AG08396 (cell line): ENCODE data around the gene OR4L1.
"Not testable (repeated sequence)": the region's sequence is repeated elsewhere in the genome, so short reads cannot be mapped to it uniquely, and the experiment has no call there.

Experiments
- DNase-seq: peaks from one replicate; pipeline ENCODE4 v3.0.0; 2012; ENCODE audit warnings: low spot score, mixed read lengths

Gene OR4L1

DNA sequence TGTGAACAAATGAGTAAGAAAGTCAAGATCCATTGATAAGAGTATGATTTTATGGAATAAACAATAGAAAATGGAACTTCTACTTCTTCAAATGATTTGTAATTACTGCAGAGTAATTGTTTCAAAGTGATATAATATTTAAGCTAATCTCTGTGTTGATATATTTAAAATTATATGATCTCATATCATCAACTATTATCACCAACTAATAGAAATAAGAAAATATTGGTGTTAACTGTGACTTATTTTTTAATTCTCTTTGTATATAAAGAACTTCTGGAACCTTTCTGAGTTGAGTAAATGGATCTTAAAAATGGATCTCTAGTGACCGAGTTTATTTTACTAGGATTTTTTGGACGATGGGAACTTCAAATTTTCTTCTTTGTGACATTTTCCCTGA, at the start of gene OR4L1:
Gene OR4L1 (plus strand): TSS at position 301 of the 400 bp plus-strand sequence. CDS start 0 bp downstream, at position 301.
- no peak for DNase-seq

DNA sequence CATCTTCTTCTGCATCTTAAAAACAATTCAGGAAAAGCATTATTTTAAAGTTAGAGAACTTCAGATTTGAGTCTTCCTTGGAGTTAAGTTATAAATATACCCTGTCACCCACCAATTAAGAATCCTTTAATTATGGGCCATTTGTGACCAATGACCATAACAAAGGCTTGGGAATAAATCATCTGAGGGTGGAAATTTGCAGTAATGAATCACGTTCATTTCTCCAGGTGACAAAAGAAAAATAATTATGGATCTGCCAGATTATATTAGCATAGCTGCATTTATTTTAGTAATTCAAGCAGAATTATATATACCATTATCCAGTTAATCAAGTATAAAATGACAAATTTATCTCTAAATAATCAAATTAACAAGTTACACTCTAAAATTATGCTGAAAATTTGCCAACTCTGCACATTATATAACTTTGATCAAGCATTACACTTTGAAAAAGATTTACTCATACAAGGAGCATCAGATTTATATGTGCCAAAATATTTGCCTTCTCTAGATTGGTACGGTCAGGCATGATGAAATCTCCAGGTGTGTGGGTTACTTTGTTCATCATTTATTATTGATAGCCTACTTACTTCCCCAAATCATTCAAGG, 40.5 kb upstream of the OR4L1 start, which contains the start of gene OR4K14:
Gene OR4K14 (minus strand): TSS at position 51 of the 609 bp plus-strand sequence. CDS start 4,114 bp downstream, outside the sequence.
- DNase-seq, result no peak

GRCh38 chr14:20031058-20031457, 28.8 kb upstream of the OR4L1 start:
- DNase-seq, result no peak

- DNase-seq, result no peak
These were observed 24.4 kb upstream of the OR4L1 start for GRCh38 chr14:20035449-20035848.

GRCh38 chr14:20035938-20036337, 23.9 kb upstream of the OR4L1 start, which contains the start of gene OR4K13:
TSS of gene OR4K13 (minus strand) at chr14:20036038. CDS start at chr14:20034758, 1,280 bp downstream.
- DNase-seq, result no peak

- DNase-seq, result no peak
These were observed 15.6 kb upstream of the OR4L1 start for GRCh38 chr14:20044243-20044642.

DNA sequence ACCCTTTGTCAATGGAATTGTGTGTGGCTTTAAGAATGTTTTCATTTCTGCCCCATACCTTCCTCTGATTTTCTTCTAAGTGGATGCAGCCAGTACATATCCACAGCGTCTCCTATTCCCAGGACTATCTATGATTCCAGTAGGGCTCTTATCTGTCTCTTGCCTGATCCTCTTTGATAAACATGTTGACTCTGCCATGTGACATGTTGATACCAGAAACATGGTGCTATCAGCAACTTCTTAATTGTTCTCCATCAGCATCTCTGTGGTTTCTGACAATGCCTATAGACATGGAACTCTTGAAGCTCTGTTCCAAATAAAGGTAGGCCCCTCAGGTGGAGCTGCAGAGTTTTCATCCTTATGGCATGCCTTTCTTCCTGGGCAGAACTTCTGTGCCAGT, 11.6 kb upstream of the OR4L1 start:
- no peak for DNase-seq

DNA sequence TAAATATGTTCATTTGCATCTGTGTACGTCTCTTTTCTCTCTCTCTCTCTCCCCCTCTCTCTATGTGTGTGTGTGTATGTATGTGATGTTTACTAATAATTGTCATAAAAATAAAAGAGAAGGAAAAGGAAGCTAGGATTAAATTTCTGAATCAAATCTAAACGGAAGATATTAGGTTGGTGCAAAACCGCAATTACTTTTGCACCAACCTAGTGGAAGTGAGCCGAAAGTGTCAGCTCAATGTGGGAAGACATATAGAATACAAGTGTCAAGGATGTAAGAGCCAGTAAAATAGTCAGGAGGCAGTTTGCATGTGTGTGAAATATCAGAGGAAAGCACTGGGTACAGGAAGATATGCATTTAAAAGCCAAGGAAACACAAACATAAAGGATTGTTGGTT, 32.2 kb downstream of the OR4L1 start:
- DNase-seq, result no peak

- no peak for DNase-seq
These were observed 33.6 kb downstream of the OR4L1 start for GRCh38 chr14:20093442-20093841.

GRCh38 chr14:20098926-20099770, 39.3 kb downstream of the OR4L1 start:
- not testable (repeated sequence) for DNase-seq

GRCh38 chr14:20110438-20110837, 50.6 kb downstream of the OR4L1 start, which contains the start of gene OR4K17:
TSS of gene OR4K17 (plus strand) at chr14:20110739. CDS start at chr14:20117500, 6,761 bp downstream.
- DNase-seq, result no peak
